Activated CD4-positive, alpha-beta T cell treated with anti-CD3 and anti-CD28 coated beads, Interleukin-10, Interleukin-2, amounts not matched to agents 100 ng/mL and 50 ng/mL, durations not matched to agents 16 hours and 8 hours (primary cell): Measurements from ENCODE around the gene CYP2R1.
"Not testable (repeated sequence)": the region's sequence is repeated elsewhere in the genome, so short reads cannot be mapped to it uniquely, and the experiment has no call there.

Source experiments
- DNase-seq: peaks from one replicate; pipeline ENCODE4 v3.0.0-alpha.2; 2020

The CYP2R1 gene

DNA sequence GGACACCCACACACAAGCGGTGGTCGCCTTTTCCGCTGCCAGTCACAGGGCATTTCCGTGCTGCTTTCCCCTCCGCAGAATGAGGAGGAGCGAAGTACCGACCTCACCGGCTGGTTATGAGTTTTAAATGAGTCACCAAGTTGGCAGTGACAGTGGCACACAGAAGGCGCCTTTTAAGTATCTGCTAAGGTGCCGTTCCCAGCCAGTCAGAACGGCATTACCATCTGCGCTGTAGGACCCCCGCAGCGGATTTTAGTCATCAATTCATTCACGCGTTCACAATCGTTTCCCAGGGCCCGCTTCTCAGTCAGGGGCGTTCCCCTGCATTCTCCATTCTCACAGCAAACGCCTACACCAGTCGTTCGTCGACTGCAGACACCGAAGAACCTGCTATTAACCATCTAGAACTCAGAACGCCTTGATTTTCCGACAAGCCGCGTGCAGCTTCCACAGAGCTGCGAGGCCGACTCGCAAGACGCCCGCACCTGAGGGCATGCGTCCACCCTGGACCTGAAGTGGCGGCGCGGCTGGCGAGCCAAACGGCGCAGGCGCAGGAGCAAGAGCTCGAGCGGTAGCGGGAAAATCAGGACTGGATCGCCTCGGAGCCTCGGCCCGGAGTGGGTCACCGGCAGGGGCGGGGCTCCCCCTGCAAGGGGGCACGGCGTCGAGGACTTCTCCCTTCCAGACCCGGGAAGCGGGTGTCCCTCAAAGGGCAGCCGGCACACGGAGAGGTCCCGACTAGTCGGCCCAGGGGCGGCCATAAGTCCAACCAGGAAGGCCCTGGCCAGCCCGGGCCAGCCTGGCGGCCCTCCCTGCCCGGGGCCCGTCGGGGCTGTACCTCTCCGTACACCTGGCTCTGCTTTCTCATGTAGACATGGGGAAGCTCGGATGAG is 642 bp downstream of the CYP2R1 start:
- DNase-seq, result peak; percentile 92

DNA sequence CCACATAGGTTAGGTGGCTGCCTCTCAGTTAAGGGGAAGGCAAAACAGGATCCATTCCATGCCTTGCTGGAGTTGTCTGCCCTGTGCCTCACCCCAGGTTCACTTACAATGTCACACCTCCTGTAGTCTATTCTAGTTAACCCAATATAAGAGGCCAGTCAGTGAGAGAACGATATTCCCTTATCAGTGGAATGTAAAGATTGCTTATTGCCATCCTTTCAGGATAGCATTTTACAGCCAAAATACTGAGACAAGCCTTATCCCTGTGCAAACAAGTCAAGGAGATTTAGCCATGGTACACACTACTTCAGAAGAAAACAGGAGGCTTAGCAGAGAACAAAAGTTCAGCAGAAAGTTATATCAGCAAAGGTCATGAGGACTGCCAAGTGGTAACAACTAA is 5.5 kb downstream of the CYP2R1 start:
- DNase-seq, result no peak

DNA sequence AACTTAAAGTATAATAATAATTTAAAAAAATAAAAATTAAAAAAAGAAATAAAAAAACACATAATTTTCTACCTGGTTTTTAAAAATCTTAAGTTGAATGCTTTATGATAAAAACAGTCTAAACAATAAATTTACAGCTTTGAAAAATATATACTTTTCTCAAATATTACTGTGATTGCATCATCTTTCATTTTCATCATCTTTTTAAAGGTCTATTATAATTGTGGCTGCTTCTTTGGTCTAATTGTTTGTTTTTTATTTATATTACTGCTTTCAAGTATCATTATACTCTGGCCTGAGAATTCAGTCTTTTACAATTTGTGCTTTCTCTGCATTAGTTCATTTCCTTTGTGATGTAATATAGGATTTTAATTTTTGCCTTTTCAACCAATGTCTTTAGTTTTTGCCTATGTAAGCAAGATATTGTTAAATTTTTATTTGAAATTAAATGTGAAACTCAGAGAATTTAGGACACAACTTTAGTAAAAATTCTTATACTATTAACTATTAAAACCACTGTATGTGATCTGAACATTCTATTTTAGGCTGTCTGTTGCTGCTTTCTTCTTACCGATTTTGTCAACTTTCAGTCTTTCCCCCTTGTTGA is 7.3 kb downstream of the CYP2R1 start:
- no peak for DNase-seq

DNA sequence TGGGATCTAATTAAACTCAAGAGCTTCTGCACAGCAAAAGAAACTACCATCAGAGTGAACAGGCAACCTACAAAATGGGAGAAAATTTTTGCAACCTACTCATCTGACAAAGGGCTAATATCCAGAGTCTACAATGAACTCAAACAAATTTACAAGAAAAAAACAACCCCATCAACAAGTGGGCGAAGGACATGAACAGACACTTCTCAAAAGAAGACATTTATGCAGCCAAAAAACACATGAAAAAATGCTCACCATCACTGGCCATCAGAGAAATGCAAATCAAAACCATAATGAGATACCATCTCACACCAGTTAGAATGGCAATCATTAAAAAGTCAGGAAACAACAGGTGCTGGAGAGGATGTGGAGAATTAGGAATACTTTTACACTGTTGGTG is 8.3 kb downstream of the CYP2R1 start:
- not testable (repeated sequence) for DNase-seq

DNA sequence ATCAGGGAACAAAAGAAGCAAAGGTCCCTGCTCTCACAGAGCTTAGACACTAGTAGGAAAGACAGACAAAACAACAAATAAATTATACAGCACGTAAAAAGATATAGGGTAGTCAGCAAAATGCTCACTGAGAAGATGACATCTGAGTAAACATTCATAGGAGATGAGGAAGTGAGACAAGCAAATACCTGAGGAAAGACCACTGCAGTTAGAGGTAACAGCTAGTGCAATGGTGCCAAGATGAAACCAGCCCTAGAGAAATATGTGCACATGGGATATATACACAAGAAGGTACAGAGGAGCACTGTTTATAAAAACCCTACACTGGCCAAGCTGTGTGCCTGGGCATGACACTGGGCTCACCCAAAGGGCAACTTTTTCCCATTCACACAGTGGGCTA is 9.8 kb downstream of the CYP2R1 start:
- no peak for DNase-seq

DNA sequence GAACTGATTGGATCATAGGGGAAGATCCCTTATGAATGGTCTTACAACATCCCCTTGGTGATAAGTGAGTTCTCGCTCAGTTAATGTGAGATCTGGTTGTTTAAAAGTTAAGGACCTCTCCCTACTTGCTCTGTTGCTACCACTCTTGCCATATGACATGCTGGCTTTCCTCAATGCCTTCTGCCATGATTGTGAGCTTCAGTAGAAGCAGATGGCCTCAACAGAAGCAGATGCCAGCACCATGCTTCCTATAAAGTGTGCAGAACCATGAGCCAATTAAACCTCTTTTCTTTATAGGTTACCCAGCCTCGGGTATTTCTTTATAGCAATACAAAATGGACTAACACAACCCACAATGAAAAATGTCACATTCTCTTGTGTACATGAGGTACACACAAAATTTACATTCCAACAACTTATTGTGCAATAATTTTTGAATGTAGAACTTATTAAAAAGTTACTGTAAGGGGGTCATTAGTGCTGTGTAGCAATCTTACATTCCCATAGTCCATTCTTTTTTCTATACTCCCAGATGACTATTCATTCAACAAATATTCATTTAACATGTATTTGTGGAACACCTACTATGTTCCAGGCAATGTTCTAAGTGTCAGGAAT is 10.3 kb downstream of the CYP2R1 start:
- no peak for DNase-seq

DNA sequence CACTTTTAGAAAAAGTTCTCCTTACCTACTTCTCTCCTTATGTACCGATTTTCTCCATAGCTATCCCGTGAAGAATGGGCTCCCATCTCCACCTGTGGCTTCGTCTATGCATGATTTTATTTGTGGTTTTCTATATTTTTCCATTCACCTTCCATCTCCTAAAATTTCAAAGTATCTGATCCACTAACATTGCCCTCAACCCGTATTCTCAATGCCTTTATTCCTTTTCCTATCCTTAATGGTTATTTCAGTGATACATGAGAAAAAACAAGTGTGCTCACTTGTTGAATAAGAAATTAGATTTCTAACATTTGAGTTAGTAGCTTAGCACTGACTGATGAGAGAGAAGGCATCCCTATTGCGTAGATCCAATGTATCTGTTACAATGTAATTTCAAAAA is 16.9 kb downstream of the CYP2R1 start:
- DNase-seq, result no peak

DNA sequence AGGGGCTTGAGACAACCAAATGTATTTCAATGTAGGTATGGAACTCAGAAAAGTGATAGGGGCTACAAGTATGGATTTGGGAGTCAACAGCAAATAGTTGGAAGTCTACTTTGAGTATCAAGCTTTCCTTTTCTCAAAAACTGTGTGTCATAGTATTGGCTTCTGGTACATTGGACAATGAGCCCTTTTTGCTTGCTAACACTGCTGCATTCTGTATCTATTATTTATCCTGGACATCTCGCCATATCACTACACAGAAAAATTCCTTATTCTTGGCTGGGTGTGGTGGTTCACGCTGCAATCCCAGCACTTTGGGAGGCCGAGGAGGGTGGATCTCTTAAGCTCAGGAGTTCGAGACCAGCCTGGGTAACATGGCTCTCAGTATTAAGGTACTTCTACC is 18.4 kb downstream of the CYP2R1 start:
- DNase-seq, result no peak

DNA sequence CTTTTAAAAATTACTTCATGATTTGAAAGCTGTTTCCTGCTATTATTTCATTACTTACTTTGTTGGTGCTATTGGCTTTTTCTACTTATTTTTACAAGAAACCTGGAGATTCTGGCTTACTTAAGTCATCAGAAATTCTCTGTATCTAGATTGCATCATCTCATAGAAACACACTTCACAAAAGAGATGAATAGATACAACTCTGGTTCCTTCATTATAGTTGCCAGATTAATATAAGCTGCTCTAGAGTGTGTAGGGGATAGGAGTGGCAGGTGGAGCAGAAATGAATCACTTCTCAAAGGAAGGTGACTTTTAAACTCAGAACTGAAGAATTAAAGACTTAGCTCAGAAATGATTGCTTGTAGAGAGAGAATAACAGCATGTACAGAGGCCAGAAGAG is 20.0 kb downstream of the CYP2R1 start:
- no peak for DNase-seq

DNA sequence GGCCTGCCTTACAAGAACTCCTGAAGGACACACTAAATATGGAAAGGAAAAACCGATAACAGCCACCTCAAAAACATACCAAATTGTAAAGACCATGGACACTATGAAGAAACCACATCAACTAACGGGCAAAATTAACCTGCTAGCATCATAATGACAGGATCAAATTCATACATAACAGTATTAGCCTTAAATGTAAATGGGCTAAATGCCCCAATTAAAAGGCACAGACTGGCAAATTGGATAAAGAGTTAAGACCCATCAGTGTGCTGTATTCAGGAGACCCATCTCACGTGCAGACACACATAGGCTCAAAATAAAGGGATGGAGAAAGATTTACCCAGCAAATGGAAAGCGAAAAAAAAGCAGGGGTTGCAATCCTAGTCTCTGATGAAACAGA is 28.3 kb downstream of the CYP2R1 start:
- DNase-seq, result not testable (repeated sequence)

DNA sequence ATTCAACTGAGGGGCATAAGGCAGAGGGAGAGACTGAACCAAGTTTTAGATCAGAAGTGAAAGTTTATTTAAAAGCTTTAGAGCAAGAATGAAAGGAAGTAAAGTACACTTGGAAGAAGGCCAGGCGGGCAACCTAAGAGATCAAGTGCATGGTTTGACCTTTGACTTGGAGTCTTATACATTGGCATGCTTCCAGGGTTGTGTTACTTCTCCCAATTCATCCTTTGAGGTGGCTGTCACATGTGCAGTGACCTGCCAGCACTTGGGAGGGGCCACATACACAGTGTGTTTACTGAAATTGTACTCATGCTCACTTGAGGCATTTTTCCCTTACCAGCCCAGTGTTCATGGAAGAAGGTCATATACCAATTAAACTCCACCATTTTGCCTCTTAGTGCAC is 30.4 kb downstream of the CYP2R1 start:
- no peak for DNase-seq

DNA sequence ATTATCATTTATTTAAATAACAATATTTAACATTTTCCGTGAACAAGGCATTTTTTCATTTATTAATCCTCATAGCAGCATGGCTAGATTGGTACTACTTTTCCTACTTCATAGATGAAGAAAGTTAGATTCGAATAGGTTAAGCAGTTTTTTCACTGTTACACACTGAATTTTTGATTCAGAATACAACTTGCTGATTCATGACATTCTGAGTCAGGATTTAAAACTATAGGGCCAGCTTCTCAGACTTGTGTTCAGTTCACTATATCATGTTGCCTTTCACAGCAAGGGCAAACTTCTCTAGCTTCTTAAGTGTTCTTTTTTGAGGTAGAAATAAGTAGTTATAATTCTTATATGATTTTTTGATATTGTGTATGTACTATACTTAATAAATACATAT is 31.5 kb downstream of the CYP2R1 start:
- DNase-seq, result no peak

DNA sequence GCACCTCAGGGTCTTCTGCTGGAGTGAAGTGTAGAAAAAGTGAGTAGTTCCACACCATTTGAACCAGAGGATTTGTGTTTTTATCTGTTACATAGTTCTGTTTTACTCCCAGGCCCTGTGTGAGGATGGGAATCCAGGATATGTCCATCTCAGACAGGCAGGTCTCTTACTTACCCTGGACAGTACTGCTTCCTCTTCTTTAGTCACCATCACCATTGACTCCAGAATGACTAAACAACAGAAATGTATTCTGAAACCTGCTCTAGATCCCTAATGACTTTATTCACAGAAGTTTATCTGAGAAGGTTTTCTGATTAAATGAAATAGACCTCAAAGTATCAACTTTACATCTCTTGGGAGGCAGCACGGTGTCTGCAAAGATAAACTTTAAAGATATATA is 33.6 kb downstream of the CYP2R1 start:
- no peak for DNase-seq

DNA sequence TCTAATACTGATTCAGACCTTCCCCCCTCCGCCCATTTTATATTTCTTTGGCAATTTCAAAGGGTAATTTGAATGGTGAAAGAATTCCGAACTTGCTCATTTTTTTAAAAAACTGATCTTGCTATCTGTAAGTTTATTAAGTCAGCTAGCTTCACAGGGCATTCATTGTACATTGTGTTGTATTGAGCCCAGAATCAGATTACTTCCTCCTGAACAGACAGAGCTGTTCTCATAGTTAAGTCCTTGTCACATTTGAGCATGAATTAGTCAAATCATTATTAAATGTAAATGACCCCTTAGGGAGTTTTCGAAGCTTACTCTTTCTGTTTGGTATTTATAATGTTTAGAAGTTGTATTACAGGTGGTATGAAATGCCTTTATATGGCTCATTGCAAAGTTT is 34.4 kb downstream of the CYP2R1 start:
- no peak for DNase-seq

DNA sequence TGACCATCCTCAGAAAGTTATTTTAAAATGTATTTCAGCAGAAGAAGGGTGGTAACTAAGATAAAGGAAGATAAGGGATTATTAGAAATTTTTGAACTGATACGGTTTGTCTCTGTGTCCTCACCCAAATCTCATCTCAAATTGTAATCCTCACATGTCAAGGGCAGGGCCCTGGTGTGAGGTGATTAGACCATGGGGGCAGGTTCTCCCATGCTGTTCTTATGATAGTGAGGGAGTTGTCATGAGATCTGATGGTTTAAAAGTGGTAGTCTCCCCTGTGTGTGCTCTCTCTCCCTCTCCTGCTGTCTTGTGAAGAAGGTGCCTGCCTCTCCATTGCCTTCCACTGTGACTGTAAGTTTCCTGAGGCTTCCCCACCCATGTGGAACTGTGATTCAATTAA is 36.1 kb downstream of the CYP2R1 start:
- no peak for DNase-seq

DNA sequence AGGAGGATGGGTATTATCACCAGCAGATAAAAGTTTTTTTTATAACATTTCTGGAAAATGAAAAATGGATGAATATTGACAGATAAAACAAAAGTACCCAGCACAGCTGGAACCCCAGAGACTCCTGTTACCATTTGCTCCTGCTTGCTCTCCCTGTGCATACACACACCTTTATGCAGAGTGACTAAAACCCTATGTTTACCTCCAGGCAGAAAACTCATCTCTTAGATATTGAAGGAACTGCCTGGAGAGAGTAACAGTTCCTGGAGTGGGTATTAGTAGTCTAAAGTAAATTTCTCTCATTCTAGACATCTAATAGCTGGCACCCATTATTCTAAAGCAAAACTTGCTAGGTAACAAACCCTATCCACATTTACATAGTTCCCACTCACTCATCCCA is 38.0 kb downstream of the CYP2R1 start:
- DNase-seq, result no peak

DNA sequence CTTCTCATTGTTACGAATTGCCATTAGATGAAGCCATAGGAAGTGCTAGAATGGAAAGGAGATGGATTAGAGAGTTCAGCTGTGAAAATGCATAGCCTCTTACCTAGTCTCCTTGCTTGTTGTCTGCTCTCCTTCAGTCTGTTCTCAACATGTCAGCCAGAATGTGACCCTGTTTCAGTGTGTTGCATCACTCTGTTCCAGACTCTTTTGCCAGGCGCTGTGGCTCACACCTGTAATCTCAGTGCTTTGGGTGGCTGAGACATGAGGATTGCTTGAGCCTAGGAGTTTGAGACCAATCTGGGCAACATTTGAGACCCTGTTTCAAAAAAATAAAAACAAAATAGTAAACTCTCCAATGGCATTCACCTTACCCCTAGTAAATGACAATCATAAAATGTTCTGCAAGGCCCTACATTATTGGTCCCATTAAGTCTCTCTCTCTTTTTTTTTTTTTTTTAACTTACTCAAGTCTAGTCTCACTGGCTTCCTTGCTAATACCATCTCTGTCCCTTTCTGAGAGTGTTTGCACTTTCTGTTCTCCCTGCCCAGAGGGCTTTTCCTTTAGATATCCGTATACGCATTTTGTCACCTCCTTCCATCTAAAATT is 39.4 kb downstream of the CYP2R1 start:
- DNase-seq, result no peak

DNA sequence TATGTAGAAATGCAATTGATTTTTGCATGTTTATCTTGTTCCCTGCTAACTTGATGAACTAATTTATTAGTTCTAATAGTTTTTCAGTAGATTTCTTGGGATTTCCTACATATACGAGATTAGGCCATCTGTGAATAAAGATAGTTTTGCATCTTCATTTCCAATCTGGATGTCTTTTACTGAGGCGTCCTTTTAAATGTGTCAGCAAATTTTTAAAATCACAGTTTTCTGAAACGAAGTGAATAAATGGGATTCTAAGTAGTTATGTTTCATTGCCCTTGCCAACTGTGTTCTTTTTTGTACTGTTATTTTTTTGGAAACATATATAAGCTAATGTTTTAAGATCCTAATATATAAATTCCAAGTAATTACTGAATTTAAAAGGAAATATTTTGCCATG is 50.0 kb downstream of the CYP2R1 start:
- DNase-seq, result no peak

DNA sequence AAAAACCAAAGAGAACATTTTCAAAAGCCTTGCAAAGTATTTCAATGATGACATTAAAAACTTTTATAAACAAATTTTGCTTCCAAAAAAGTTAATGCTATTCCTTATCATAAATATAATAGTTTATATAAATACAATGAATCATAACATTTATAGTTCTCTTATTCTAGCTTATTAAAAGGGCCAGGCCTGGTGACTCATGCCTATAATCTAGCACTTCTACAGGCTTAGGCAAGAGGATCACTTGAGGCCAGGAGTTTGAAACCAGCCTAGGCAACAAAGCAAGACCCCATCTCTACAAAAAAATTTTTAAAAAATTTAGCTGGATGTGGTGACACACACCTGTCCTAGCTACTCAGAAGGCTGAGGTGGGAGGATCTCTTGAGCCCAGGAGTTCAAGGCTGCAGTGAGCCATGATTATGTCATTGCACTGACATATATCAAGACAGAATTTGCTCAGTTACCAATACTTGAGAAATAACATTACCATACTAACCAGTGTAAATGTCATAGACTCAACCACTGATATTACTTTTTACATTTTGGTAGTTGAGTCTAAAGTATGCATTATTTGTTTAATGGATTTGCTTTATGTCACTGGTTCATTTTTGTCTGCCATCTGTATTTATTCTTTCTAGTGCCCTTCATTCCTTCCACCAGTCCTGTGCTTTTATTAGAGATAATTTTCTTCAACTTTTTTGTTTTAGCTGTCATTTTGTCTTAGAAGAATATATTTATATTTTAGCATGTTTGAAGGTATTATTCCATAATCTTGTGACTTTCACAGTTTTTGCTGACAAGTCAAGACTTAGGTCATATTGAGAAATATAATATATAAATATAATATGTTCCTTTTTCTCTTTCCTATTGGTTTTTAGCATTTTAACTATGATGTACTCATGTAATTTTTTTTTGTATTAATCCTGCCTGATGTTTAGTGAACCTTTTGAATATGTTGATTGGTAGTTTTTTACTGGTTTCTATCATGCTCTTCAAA is 56.2 kb downstream of the CYP2R1 start:
- no peak for DNase-seq
